ENCODE data around the gene SLC7A6OS. TPM values are rescaled to one million over a fixed set of nuclear protein-coding genes. Genes with fewer than 3 reads are reported as not detected.

Gene SLC7A6OS
- total and polyA plus RNA-seq, 10 of the 15 experiments (the other 5 are each of a cell fraction or from before 2014, with no cell fraction given): 2.9 to 27.4 (median 16.9) TPM

- TF ChIP-seq FOS (IDR thresholded peaks at IDR 0.05; ENCODE audit: borderline replicate concordance, extremely low read depth, insufficient read length) (no peak), GATAD2B (conservative IDR thresholded peaks at IDR 0.05; ENCODE audit: low read depth) (peak; percentile 96), MLLT1 (IDR thresholded peaks at IDR 0.05) (0 out of 2 replicates have a peak, but pooled peaks have one; percentile 42), CBX5 (IDR thresholded peaks at IDR 0.05; ENCODE audit: low read depth) (0 out of 2 replicates have a peak, but pooled peaks have one; percentile 38), HCFC1 (IDR thresholded peaks at IDR 0.05; ENCODE audit: low read length) (no peak), RAD51 (IDR thresholded peaks at IDR 0.05) (no peak), CBFB (IDR thresholded peaks at IDR 0.05; ENCODE audit: low read depth) (no peak; the same call in 1 of the 2 replicates), MEF2A (IDR thresholded peaks at IDR 0.05; ENCODE audit: insufficient read depth, low read depth, low read length) (no peak), EP300 (IDR thresholded peaks at IDR 0.05; ENCODE audit: borderline replicate concordance in 1 of 2, control insufficient read depth in 1 of 2, low read depth in 2 of 2, low read length in 2 of 2) (no peak), PBX3 (IDR thresholded peaks at IDR 0.05; ENCODE audit: insufficient replicate concordance, low read depth, low read length) (no peak), JUND (IDR thresholded peaks at IDR 0.05; ENCODE audit: low read depth, low read length) (no peak), ZBTB4 (CRISPR knock-in tag; IDR thresholded peaks at IDR 0.05) (no peak), GABPA (IDR thresholded peaks at IDR 0.05; ENCODE audit: low read depth) (no peak), RCOR1 (conservative IDR thresholded peaks at IDR 0.05; ENCODE audit: low read depth, low read length) (no peak), DPF2 (IDR thresholded peaks at IDR 0.05) (peak; percentile 74), HDAC6 (IDR thresholded peaks at IDR 0.05; ENCODE audit: unreplicated experiment) (no peak), NFXL1 (IDR thresholded peaks at IDR 0.05; ENCODE audit: borderline replicate concordance) (no peak), SMAD5 (IDR thresholded peaks at IDR 0.05; ENCODE audit: low read depth) (no peak; the same call in none of the 2 replicates), SPI1 (IDR thresholded peaks at IDR 0.05; ENCODE audit: borderline replicate concordance, insufficient read depth, low read depth, low read length) (no peak), E4F1 (IDR thresholded peaks at IDR 0.05; ENCODE audit: borderline replicate concordance, partially characterized antibody) (no peak)
These were observed 46.3 kb downstream of the SLC7A6OS start, which contains the start of gene SLC7A6 (continued) for GRCh38 chr16:68264128-68265077.
